A549 (cell line): ENCODE measurements around the gene EFCAB5. TPM values are rescaled to one million over a fixed set of nuclear protein-coding genes. Genes with fewer than 3 reads are reported as not detected.

Source experiments
- ATAC-seq, 2 experiments: fragments of 200-7000 bp in 1 of 2; fragments of >200 bp in 1 of 2; cut with Nextera tagmentation in 1 of 2; cut with Tn5 transposase in 1 of 2; 3 replicates each; pipeline versions ENCODE4 v1.8.0 to v1.9.1; 2018 to 2020; ENCODE audit warnings: mild to moderate bottlenecking in 1 of 2, moderate library complexity in 1 of 2
- CTCF ChIA-PET: fragments of 300-600 bp; sonication (Branson Sonifier 250); formaldehyde crosslinking; extraction: SDS; loops from one replicate; lab custom pipeline; 2021; ENCODE audit warnings: antibody characterized with exemption, inconsistent platforms; lab: Yijun Ruan, JAX
- POLR2A ChIA-PET: fragments of 350-600 bp; formaldehyde crosslinking; extraction: SDS; loops from one replicate; lab custom pipeline; 2021; ENCODE audit warnings: antibody characterized with exemption, inconsistent platforms; lab: Yijun Ruan, JAX
- DNase-seq, 2 experiments: peaks; one replicate each; pipeline versions ENCODE4 v3.0.0 to v3.0.0-alpha.2; 2011 to 2016; ENCODE audit warnings: low read depth in 1 of 2, low spot score in 1 of 2
- FAIRE-seq: peaks from 2 replicates; lab custom pipeline; 2011; peaks lifted over from hg19 to GRCh38; lab: Jason Lieb, UNC
- H3K27ac ChIP-seq, 2 experiments: fragments of >200 bp; sonication (Bioruptor Twin); formaldehyde crosslinking; 3 replicates each; pipeline ENCODE4 v1.5.1; 2016 to 2017
- H3K4me1 ChIP-seq: fragments of >200 bp; sonication (Bioruptor Twin); formaldehyde crosslinking; 3 replicates; pipeline ENCODE4 v1.6.1; 2016
- H3K4me2 ChIP-seq: fragments of >200 bp; sonication (Bioruptor Twin); formaldehyde crosslinking; 3 replicates; pipeline ENCODE4 v1.6.1; 2016
- H3K4me3 ChIP-seq: fragments of >200 bp; sonication (Bioruptor Twin); formaldehyde crosslinking; 3 replicates; pipeline ENCODE4 v1.5.1; 2016
- H3K9me3 ChIP-seq: fragments of >200 bp; sonication (Bioruptor Twin); formaldehyde crosslinking; 3 replicates; pipeline ENCODE4 v1.6.1; 2016
- ATOH8 ChIP-seq: fragments of 250-450 bp; sonication (Bioruptor Pico); IDR thresholded peaks from 2 replicates; pipeline ENCODE4 v1.5.0; 2020; ENCODE audit warnings: low read depth, mild to moderate bottlenecking, moderate library complexity
- CHD2 ChIP-seq: fragments of 150-350 bp; IDR thresholded peaks from 2 replicates; pipeline ENCODE4 v1.6.1; 2014; ENCODE audit warnings: low read length; ENCODE audit not compliant: partially characterized antibody
- CTCF ChIP-seq: fragments of >200 bp; sonication (Bioruptor Twin); formaldehyde crosslinking; IDR thresholded peaks from 3 replicates; pipeline ENCODE4 v1.5.1; 2016
- EHF ChIP-seq: fragments of 250-450 bp; sonication (Bioruptor Pico); IDR thresholded peaks from 2 replicates; pipeline ENCODE4 v1.5.0; 2020; ENCODE audit warnings: mild to moderate bottlenecking
- FOSL2 ChIP-seq, 2 experiments: fragments of 450-650 bp in 1 of 2; fragments of >200 bp in 1 of 2; sonication (Bioruptor Twin) in 1 of 2; formaldehyde crosslinking; IDR thresholded peaks; 2 replicates each; pipeline versions ENCODE4 v1.5.0 to v1.6.1; 2016 to 2020; ENCODE audit warnings: mild to moderate bottlenecking in 1 of 2, moderate library complexity in 1 of 2
- GATA3 ChIP-seq: IDR thresholded peaks from 2 replicates; pipeline ENCODE4 v1.6.1; 2012; ENCODE audit warnings: borderline replicate concordance
- HEYL ChIP-seq: fragments of 250-450 bp; sonication (Bioruptor Pico); IDR thresholded peaks from 2 replicates; pipeline ENCODE4 v1.8.0; 2021; ENCODE audit warnings: mild to moderate bottlenecking, moderate library complexity
- HOXA7 ChIP-seq: fragments of 250-450 bp; sonication (Bioruptor Pico); IDR thresholded peaks from 2 replicates; pipeline ENCODE4 v1.5.0; 2020; ENCODE audit warnings: mild to moderate bottlenecking, moderate library complexity
- JUNB ChIP-seq: fragments of >200 bp; sonication (Bioruptor Twin); formaldehyde crosslinking; IDR thresholded peaks from 2 replicates; pipeline ENCODE4 v1.6.1; 2016
- KDM1A ChIP-seq: fragments of 200-600 bp; sonication (generic); IDR thresholded peaks from 2 replicates; pipeline ENCODE4 v1.6.1; 2016; ENCODE audit warnings: low read depth, mild to moderate bottlenecking
- MAFK ChIP-seq: fragments of 450-650 bp; IDR thresholded peaks from 2 replicates; pipeline ENCODE4 v1.6.1; 2014; ENCODE audit not compliant: partially characterized antibody
- MAX ChIP-seq: IDR thresholded peaks from 2 replicates; pipeline ENCODE4 v1.6.1; 2012
- MAZ ChIP-seq: fragments of 150-350 bp; IDR thresholded peaks from 2 replicates; pipeline ENCODE4 v1.6.1; 2014; ENCODE audit warnings: antibody characterized with exemption, low read depth, low read length, borderline replicate concordance
- NFE2L2 ChIP-seq: fragments of 150-350 bp; conservative IDR thresholded peaks from 2 replicates; pipeline ENCODE4 v1.6.1; 2014; ENCODE audit warnings: low read length
- PHF8 ChIP-seq: fragments of 200-600 bp; sonication (generic); IDR thresholded peaks from 2 replicates; pipeline ENCODE4 v1.6.1; 2016; ENCODE audit warnings: low read depth, mild to moderate bottlenecking, antibody characterized with exemption, moderate library complexity, borderline replicate concordance
- RAD21 ChIP-seq, 2 experiments: fragments of >200 bp in 1 of 2; sonication (Bioruptor Twin) in 1 of 2; formaldehyde crosslinking in 1 of 2; IDR thresholded peaks in 1 of 2; conservative IDR thresholded peaks in 1 of 2; 2 replicates in 1 of 2; 3 replicates in 1 of 2; pipeline ENCODE4 v1.6.1; 2012 to 2018; ENCODE audit warnings: inconsistent platforms in 1 of 2
- RFX5 ChIP-seq: fragments of 450-650 bp; IDR thresholded peaks from 2 replicates; pipeline ENCODE4 v1.7.1; 2014; ENCODE audit warnings: antibody characterized with exemption, mild to moderate bottlenecking, moderate library complexity
- SREBF2 ChIP-seq: fragments of 450-650 bp; IDR thresholded peaks from 2 replicates; pipeline ENCODE4 v1.6.1; 2014; ENCODE audit warnings: mild to moderate bottlenecking, moderate library complexity
- TP53 ChIP-seq: fragments of 250-450 bp; sonication (Bioruptor Pico); IDR thresholded peaks from 2 replicates; pipeline ENCODE4 v1.5.0; 2021; ENCODE audit warnings: mild to moderate bottlenecking, moderate library complexity
- USF2 ChIP-seq: fragments of 450-650 bp; IDR thresholded peaks from 2 replicates; pipeline ENCODE4 v1.6.1; 2014; ENCODE audit warnings: antibody characterized with exemption
- WGBS: methylation state at CpG from one replicate; pipeline ENCODE4 v1.1.6; 2017; ENCODE audit errors: missing lambda C conversion rate; 5-methylcytosine and 5-hydroxymethylcytosine counted together
- polyA plus RNA-seq, 4 experiments: library from polyadenylated mRNA; depleted of rRNA in 3 of 4; stranded (reverse); fragments of >200 nt; fragmentation: RNase III in 1 of 4; extraction: RNeasy Plus Mini Kit Qiagen cat#74134 plus additional on column Dnase treatment in 1 of 4; gene quantifications; 2 replicates in 3 of 4; 3 replicates in 1 of 4; pipeline ENCODE4 v1.2.3, GENCODE V29; 2011 to 2017

EFCAB5 gene
- polyA plus RNA-seq, 2 of the 4 experiments (the other 2 are of a cell fraction), result 0.65 to 2.6 TPM

GRCh38 chr17:30112794-30113193, 171.4 kb downstream of the EFCAB5 start:
- POLR2A ChIA-PET, result interaction anchor here (1.3 kb wide), 1 partner anchor 8 kb away, joined by 3 read pairs; no protein-coding TSS in a partner anchor
- DNase-seq (no peak), FAIRE-seq (no peak), ATAC-seq (no peak)
- Histone ChIP-seq H3K4me2 (peak overlapping the region; percentile 48), H3K27ac (peak overlapping the region in 1 of 2 experiments; percentile 59; a peak in 3 of 6 replicates), H3K4me1 (peaks cover 12% of the 10 kb centered on the region; the same call in 2 of the 3 replicates), H3K4me3 (no peak overlapping the region), H3K9me3 (no peaks in the 10 kb centered on the region)
- TF ChIP-seq CHD2, result no peak
- no peak for TF ChIP-seq RAD21 (conservative IDR thresholded peaks at IDR 0.05 in 1 of 2, IDR thresholded peaks at IDR 0.05 in 1 of 2)
- TF ChIP-seq CTCF, result no peak
- no peak for TF ChIP-seq MAFK
- TF ChIP-seq PHF8, result no peak
- TF ChIP-seq TP53 (CRISPR knock-in tag), result no peak
- no peak for TF ChIP-seq HEYL (CRISPR knock-in tag)
- no peak for TF ChIP-seq SREBF2
- TF ChIP-seq ATOH8 (CRISPR knock-in tag), result no peak
- no peak for TF ChIP-seq MAZ
- CTCF ChIA-PET, result interaction anchor here (1.0 to 6.8 kb wide), 9 partner anchors 8 to 227 kb away, joined by 3 to 75 read pairs (median 6); no protein-coding TSS in a partner anchor

- FAIRE-seq, result peak; percentile 61
- ChIA-PET CTCF (interaction anchor here (1.0 to 6.8 kb wide), 12 partner anchors 8 to 533 kb away, joined by 3 to 75 read pairs (median 6); no protein-coding TSS in a partner anchor), POLR2A (interaction anchor here (0.6 to 1.3 kb wide), 2 partner anchors 8 to 19 kb away, joined by 3 to 7 read pairs; no protein-coding TSS in a partner anchor)
These were observed 171.8 kb downstream of the EFCAB5 start for GRCh38 chr17:30113213-30113612.

GRCh38 chr17:30116345-30116660, 174.9 kb downstream of the EFCAB5 start:
- ATAC-seq (peak; percentile 53 to 58; a peak in 2 of 6 replicates), DNase-seq (peak in 1 of 2 experiments; percentile 38), FAIRE-seq (no peak)
- peak overlapping the region; percentile 89 to 94 for H3K27ac ChIP-seq
- CTCF ChIA-PET, result interaction anchor here (0.8 to 1.3 kb wide), 3 partner anchors 12 to 224 kb away, joined by 3 to 10 read pairs (median 3); no protein-coding TSS in a partner anchor
- H3K4me1 ChIP-seq, result peaks cover 40% of the 10 kb centered on the region; the same call in 2 of the 3 replicates
- 1% methylated on average over 10 of the region's 10 CpGs for WGBS
- TF ChIP-seq RFX5, result 0 out of 2 replicates have a peak, but pooled peaks have one; percentile 33
- TF ChIP-seq HOXA7 (CRISPR knock-in tag), result peak; percentile 50; the same call in 1 of the 2 replicates
- no peak for TF ChIP-seq JUNB
- POLR2A ChIA-PET, result interaction anchor here (1.1 to 2.2 kb wide), 2 partner anchors 15 to 220 kb away, joined by 3 to 7 read pairs; no protein-coding TSS in a partner anchor
- no peaks in the 10 kb centered on the region for H3K9me3 ChIP-seq
- peak overlapping the region; percentile 76 for H3K4me2 ChIP-seq
- peak overlapping the region; percentile 62 for H3K4me3 ChIP-seq

More at GRCh38 chr17:30113213-30113612, 171.8 kb downstream of the EFCAB5 start:
- H3K4me3 ChIP-seq, result no peak overlapping the region
- peak overlapping the region; percentile 48 for H3K4me2 ChIP-seq
- H3K27ac ChIP-seq, result peak overlapping the region in 1 of 2 experiments; percentile 59; a peak in 3 of 6 replicates
- H3K9me3 ChIP-seq, result no peaks in the 10 kb centered on the region
- TF ChIP-seq HOXA7 (CRISPR knock-in tag) (no peak), FOSL2 (IDR thresholded peaks at IDR 0.05) (no peak), FOSL2 (CRISPR knock-in tag; IDR thresholded peaks at IDR 0.05) (0 out of 2 replicates have a peak, but pooled peaks have one; percentile 10), KDM1A (no peak), USF2 (peak; percentile 62), GATA3 (no peak), MAFK (peak; percentile 70), NFE2L2 (no peak), CHD2 (no peak), MAX (peak; percentile 38; the same call in 1 of the 2 replicates), EHF (CRISPR knock-in tag) (0 out of 2 replicates have a peak, but pooled peaks have one; percentile 47)
- ATAC-seq (peak in 1 of 2 experiments; percentile 54; a peak in 3 of 6 replicates), DNase-seq (peak in 1 of 2 experiments; percentile 74)
- peaks cover 16% of the 10 kb centered on the region; the same call in 2 of the 3 replicates for H3K4me1 ChIP-seq
